ENCODE data around the gene PRPF6.

- TF ChIP-seq CTCF (IDR thresholded peaks at IDR 0.05) = no peak
- no peak for TF ChIP-seq ZFX (IDR thresholded peaks at IDR 0.05; ENCODE audit: borderline replicate concordance)
These were observed 94.6 kb downstream of the PRPF6 start for GRCh38 chr20:64075556-64075955.

Measured in 22Rv1 (cell line).